Endodermal cell (in vitro differentiated cells): ENCODE data around the gene CFAP61. TPM values are rescaled to one million over a fixed set of nuclear protein-coding genes. Genes with fewer than 3 reads are reported as not detected.

Source experiments
- DNase-seq: peaks from one replicate; pipeline ENCODE4 v3.0.0-alpha.2; 2017
- H3K27ac ChIP-seq: 2 replicates; pipeline ENCODE4 v1.5.1; 2013; ENCODE audit warnings: mild to moderate bottlenecking, low read depth, low read length, moderate library complexity
- H3K27me3 ChIP-seq: 2 replicates; pipeline ENCODE4 v1.6.1; 2013; ENCODE audit warnings: mild to moderate bottlenecking, low read length, moderate library complexity; ENCODE audit not compliant: insufficient read depth, control insufficient read depth, poor library complexity, severe bottlenecking
- H3K36me3 ChIP-seq: 2 replicates; pipeline ENCODE4 v1.7.0; 2013; ENCODE audit warnings: mild to moderate bottlenecking, low read length, moderate library complexity; ENCODE audit not compliant: control insufficient read depth, insufficient read depth
- H3K4me1 ChIP-seq: one replicate; pipeline ENCODE4 v1.7.0; 2013; ENCODE audit warnings: low read length; ENCODE audit not compliant: control insufficient read depth, insufficient read depth
- H3K4me3 ChIP-seq: 2 replicates; pipeline ENCODE4 v1.5.1; 2013; ENCODE audit warnings: mild to moderate bottlenecking, low read length, moderate library complexity
- H3K9ac ChIP-seq: 2 replicates; pipeline ENCODE4 v1.6.1; 2013; ENCODE audit warnings: mild to moderate bottlenecking, low read length, moderate library complexity; ENCODE audit not compliant: poor library complexity, severe bottlenecking; ENCODE audit errors: extremely low read depth
- H3K9me3 ChIP-seq: 2 replicates; pipeline ENCODE4 v1.6.1; 2013; ENCODE audit warnings: mild to moderate bottlenecking, low read length, moderate library complexity; ENCODE audit not compliant: control insufficient read depth
- H3K27ac Mint-ChIP-seq: 2 replicates; pipeline ENCODE4 v1.8.0; 2020; ENCODE audit warnings: mixed read lengths
- H3K27me3 Mint-ChIP-seq: 2 replicates; pipeline ENCODE4 v1.8.0; 2021; ENCODE audit warnings: mild to moderate bottlenecking, mixed read lengths; ENCODE audit not compliant: insufficient read depth
- H3K36me3 Mint-ChIP-seq: 2 replicates; pipeline ENCODE4 v1.8.0; 2020; ENCODE audit warnings: low read depth, mixed read lengths
- H3K4me1 Mint-ChIP-seq: 2 replicates; pipeline ENCODE4 v1.8.0; 2020; ENCODE audit warnings: mixed read lengths
- H3K4me3 Mint-ChIP-seq: 2 replicates; pipeline ENCODE4 v1.8.0; 2020; ENCODE audit warnings: mild to moderate bottlenecking, moderate library complexity, mixed read lengths
- H3K9me3 Mint-ChIP-seq: 2 replicates; pipeline ENCODE4 v1.8.0; 2020; ENCODE audit warnings: mild to moderate bottlenecking, mixed read lengths
- CTCF ChIP-seq: fragments of 200-600 bp; sonication (generic); conservative IDR thresholded peaks from 2 replicates; pipeline ENCODE4 v1.5.0; 2021; ENCODE audit warnings: antibody characterized with exemption, mild to moderate bottlenecking
- WGBS, 2 experiments: methylation state at CpG; one replicate each; pipeline versions ENCODE4 v1.1.5 to v1.1.7; 2013; ENCODE audit warnings: missing lambda C conversion rate in 2 of 2, mixed read lengths in 1 of 2; ENCODE audit not compliant: insufficient coverage in 1 of 2, insufficient read length in 1 of 2; 5-methylcytosine and 5-hydroxymethylcytosine counted together
- total RNA-seq, 2 donors: library from RNA; stranded (reverse); fragmentation: NEBNext Ultra II Directional in 1 of 2; extraction: Animal tissue kit (Norgen Biotek cat#: 25700) in 1 of 2; gene quantifications; 2 replicates in 1 of 2; 3 replicates in 1 of 2; pipeline ENCODE4 v1.2.1, GENCODE V29; 2021

The CFAP61 gene
- total RNA-seq, 2 donors from 2014 or later = 0.64 to 0.73 TPM

GRCh38 chr20:20085071-20085470 is 32.7 kb downstream of the CFAP61 start:
- Mint-ChIP-seq H3K36me3 (no peaks in the 10 kb centered on the region), H3K4me3 (no peak overlapping the region), H3K27ac (no peak overlapping the region), H3K27me3 (peaks cover 27% of the 10 kb centered on the region), H3K4me1 (peaks cover 1% of the 10 kb centered on the region), H3K9me3 (no peaks in the 10 kb centered on the region)
- no peaks in the 10 kb centered on the region for H3K36me3 ChIP-seq
- H3K9me3 ChIP-seq = no peaks in the 10 kb centered on the region
- no peak overlapping the region for H3K27ac ChIP-seq
- TF ChIP-seq CTCF = no peak
- H3K9ac ChIP-seq = no peak overlapping the region
- DNase-seq = no peak
- no peaks in the 10 kb centered on the region for H3K4me1 ChIP-seq
- no peak overlapping the region for H3K4me3 ChIP-seq
- WGBS, 2 experiments = 92 to 94% methylated on average over 4 to 9 of the region's 9 CpGs
- H3K27me3 ChIP-seq = peaks cover 11% of the 10 kb centered on the region

- Histone ChIP-seq H3K9me3 (no peaks in the 10 kb centered on the region), H3K36me3 (no peaks in the 10 kb centered on the region), H3K27ac (no peak overlapping the region), H3K4me1 (no peaks in the 10 kb centered on the region), H3K4me3 (no peak overlapping the region), H3K9ac (no peak overlapping the region), H3K27me3 (peaks cover 11% of the 10 kb centered on the region)
- H3K9me3 Mint-ChIP-seq = no peaks in the 10 kb centered on the region
- peaks cover 25% of the 10 kb centered on the region for H3K27me3 Mint-ChIP-seq
- WGBS, 2 experiments = 88 to 89% methylated on average over 1 to 2 of the region's 2 CpGs
- H3K4me3 Mint-ChIP-seq = no peak overlapping the region
- DNase-seq = no peak
- H3K4me1 Mint-ChIP-seq = peaks cover 1% of the 10 kb centered on the region
- TF ChIP-seq CTCF = no peak
- no peaks in the 10 kb centered on the region for H3K36me3 Mint-ChIP-seq
- no peak overlapping the region for H3K27ac Mint-ChIP-seq
These were observed 33.5 kb downstream of the CFAP61 start for GRCh38 chr20:20085812-20086211.

- Mint-ChIP-seq H3K27ac (no peak overlapping the region), H3K9me3 (no peaks in the 10 kb centered on the region), H3K4me3 (no peak overlapping the region), H3K4me1 (peaks cover under 1% of the 10 kb centered on the region), H3K36me3 (no peaks in the 10 kb centered on the region), H3K27me3 (peaks cover 13% of the 10 kb centered on the region)
- no peak overlapping the region for H3K27ac ChIP-seq
- H3K9ac ChIP-seq = no peak overlapping the region
- DNase-seq = no peak
- 95 to 100% methylated on average over 2 to 4 of the region's 4 CpGs for WGBS, 2 experiments
- no peak for TF ChIP-seq CTCF
- H3K4me3 ChIP-seq = no peak overlapping the region
- no peaks in the 10 kb centered on the region for H3K27me3 ChIP-seq
- no peaks in the 10 kb centered on the region for H3K9me3 ChIP-seq
- H3K4me1 ChIP-seq = no peaks in the 10 kb centered on the region
- no peaks in the 10 kb centered on the region for H3K36me3 ChIP-seq
These were observed 36.7 kb downstream of the CFAP61 start for GRCh38 chr20:20089018-20089417.
